Ovary (tissue), 9 donors: Measurements from ENCODE around the gene LDHAL6A. TPM values are rescaled to one million over a fixed set of nuclear protein-coding genes. Genes with fewer than 3 reads are reported as not detected.

Source experiments
- DNase-seq, 5 donors: peaks; one replicate each; pipeline ENCODE4 v3.0.0-alpha.2; 2019 to 2020
- H3K27ac ChIP-seq, 2 donors: fragments of 200-600 bp; one replicate each; pipeline versions ENCODE4 v1.5.1 to v1.8.0; 2019 to 2022
- H3K27me3 ChIP-seq: fragments of 200-600 bp; one replicate; pipeline ENCODE4 v1.8.0; 2022
- H3K36me3 ChIP-seq: fragments of 200-600 bp; sonication (generic); one replicate; pipeline ENCODE4 v1.5.1; 2019
- H3K4me1 ChIP-seq: one replicate; pipeline ENCODE4 v1.8.1; 2013; ENCODE audit warnings: mild to moderate bottlenecking, moderate library complexity; ENCODE audit not compliant: insufficient read depth
- H3K4me3 ChIP-seq: fragments of 200-600 bp; sonication (generic); one replicate; pipeline ENCODE4 v1.5.1; 2017
- H3K9me3 ChIP-seq, 2 donors: fragments of 200-600 bp in 1 of 2; sonication (generic) in 1 of 2; one replicate each; pipeline versions ENCODE4 v1.5.1 to v1.8.1; 2013 to 2019; ENCODE audit warnings: mild to moderate bottlenecking in 1 of 2, moderate library complexity in 1 of 2
- CTCF ChIP-seq, 3 donors: fragments of 450-650 bp in 2 of 3; fragments of 200-600 bp in 1 of 3; IDR thresholded peaks; one replicate each; pipeline versions ENCODE4 v1.5.1 to v1.8.0; 2016 to 2022; ENCODE audit warnings: antibody characterized with exemption in 3 of 3, mild to moderate bottlenecking in 1 of 3
- EP300 ChIP-seq: sonication (generic); formaldehyde crosslinking; IDR thresholded peaks from one replicate; pipeline ENCODE4 v1.6.1; 2017; ENCODE audit warnings: antibody characterized with exemption
- POLR2A ChIP-seq: fragments of 450-650 bp; IDR thresholded peaks from one replicate; pipeline ENCODE4 v1.6.1; 2017; ENCODE audit warnings: antibody characterized with exemption, mild to moderate bottlenecking, moderate library complexity
- WGBS, 3 donors: extraction: QIAGEN DNeasy Blood & Tissue Kit in 1 of 3; methylation state at CpG; one replicate each; pipeline versions ENCODE4 v1.1.5 to v1.1.7; 2013 to 2017; 5-methylcytosine and 5-hydroxymethylcytosine counted together
- intact Hi-C, 4 donors: fragments of 100-400 bp; cut with DNase I; formaldehyde crosslinking; loops; one replicate each; pipeline versions ENCODE4 v1.11.0 to v1.15.1; 2022 to 2023
- polyA plus RNA-seq, 2 donors: library from polyadenylated mRNA; stranded (reverse); fragments of 200-250 nt in 1 of 2; fragments of 350-450 nt in 1 of 2; fragmentation: Illumina TruSeq in 1 of 2; extraction: RNeasy Lipid Tissue Mini Kit (QIAGEN cat#74804) in 1 of 2; gene quantifications; one replicate each; pipeline ENCODE4 v1.2.3, GENCODE V29; 2013 to 2014
- total RNA-seq, 7 donors: library from RNA; depleted of rRNA in 2 of 7; stranded (reverse); fragments of >200 nt in 2 of 7; fragmentation: NEBNext Ultra II Directional in 3 of 7; extraction: Animal tissue kit (Norgen Biotek cat#: 25700) in 3 of 7; gene quantifications; one replicate each; pipeline versions ENCODE4 v1.1.0 to v1.2.4, GENCODE V29; 2016 to 2023
- donor health status: DM: no; HTN: no; CAD: no; lungs with moderate emphysema.
- donor health status: DM: no; HTN: no; CAD: no.
- donor health status: Bipolar disorder and iron deficiency.
- donor health status: DM: yes; HTN: yes; CAD: no.
- donor health status: DM: no; HTN: no; CAD: no.
- donor health status: DM: yes; HTN: yes; CAD: no.

Gene LDHAL6A
- total and polyA plus RNA-seq, 9 donors, result 0.32 to 1.2 (median 0.61) TPM; not detected in 4

DNA sequence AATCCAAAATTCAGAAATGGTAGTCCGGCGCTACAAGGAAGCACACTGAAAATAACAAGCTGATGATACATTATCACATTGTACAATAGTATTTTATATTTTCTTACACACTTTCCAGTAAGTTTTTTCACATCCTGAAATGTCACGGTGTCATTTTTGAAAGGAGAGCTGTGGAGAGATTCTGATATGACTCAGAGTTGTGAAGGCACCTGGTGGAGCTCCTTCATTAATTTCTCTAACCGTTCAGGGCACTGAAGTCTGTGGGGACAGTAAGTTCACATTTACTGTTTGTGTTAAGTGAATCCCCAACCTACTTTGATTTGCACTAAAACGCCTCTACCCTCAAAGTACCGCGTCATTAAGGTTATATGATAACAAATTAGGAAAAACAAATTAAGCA is 13.3 kb downstream of the LDHAL6A start:
- WGBS, 3 donors, result 88 to 91% (median 90%) methylated on average over 7 of the region's 7 CpGs
- intact Hi-C loops, result no loop called here
- TF ChIP-seq EP300 (no peak), CTCF (IDR thresholded peaks at IDR 0.05) (no peak), POLR2A (no peak)

DNA sequence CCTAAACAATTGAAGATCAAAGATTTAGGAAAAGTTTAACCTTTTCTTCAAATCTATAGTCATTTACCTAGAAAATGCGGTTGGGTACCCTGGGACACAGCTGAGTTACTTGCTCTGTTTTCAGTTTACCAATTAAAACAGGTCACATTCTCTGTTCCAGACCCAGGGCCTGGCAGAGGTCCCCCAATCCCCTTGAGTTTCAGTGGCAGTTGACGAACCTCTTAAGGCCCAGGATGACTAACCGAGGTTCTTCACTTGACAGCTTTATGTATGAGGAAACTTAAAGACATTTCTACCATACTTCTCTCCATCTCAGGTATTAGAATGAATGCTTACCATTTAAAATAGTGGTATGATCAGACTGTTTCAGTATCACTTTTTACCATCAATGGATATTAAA is 16.3 kb downstream of the LDHAL6A start:
- H3K27ac ChIP-seq, result no peak overlapping the region
- H3K9me3 ChIP-seq, result no peaks in the 10 kb centered on the region
- no peak for DNase-seq
- no peaks in the 10 kb centered on the region for H3K27me3 ChIP-seq
- WGBS, 3 donors, result 92 to 96% (median 95%) methylated on average over 3 of the region's 3 CpGs
- H3K36me3 ChIP-seq, result no peaks in the 10 kb centered on the region
- intact Hi-C loops, result no loop called here
- H3K4me1 ChIP-seq, result no peaks in the 10 kb centered on the region
- TF ChIP-seq EP300 (no peak), POLR2A (no peak), CTCF (IDR thresholded peaks at IDR 0.05) (no peak)
- no peak overlapping the region for H3K4me3 ChIP-seq

More for the DNA sequence above, 13.3 kb downstream of the LDHAL6A start:
- H3K9me3 ChIP-seq, result no peaks in the 10 kb centered on the region
- no peak overlapping the region for H3K4me3 ChIP-seq
- no peaks in the 10 kb centered on the region for H3K36me3 ChIP-seq
- no peak for DNase-seq
- no peaks in the 10 kb centered on the region for H3K4me1 ChIP-seq
- no peak overlapping the region for H3K27ac ChIP-seq
- no peaks in the 10 kb centered on the region for H3K27me3 ChIP-seq

GRCh38 chr11:18472587-18472986 is 16.9 kb downstream of the LDHAL6A start:
- no peaks in the 10 kb centered on the region for H3K9me3 ChIP-seq
- no peaks in the 10 kb centered on the region for H3K36me3 ChIP-seq
- H3K4me1 ChIP-seq, result no peaks in the 10 kb centered on the region
- intact Hi-C loops, result no loop called here
- no peaks in the 10 kb centered on the region for H3K27me3 ChIP-seq
- no peak for DNase-seq
- no peak for TF ChIP-seq CTCF (IDR thresholded peaks at IDR 0.05)
- TF ChIP-seq EP300, result no peak
- no peak for TF ChIP-seq POLR2A
- H3K4me3 ChIP-seq, result no peak overlapping the region
- H3K27ac ChIP-seq, result no peak overlapping the region

GRCh38 chr11:18479063-18479462 is 23.4 kb downstream of the LDHAL6A start:
- intact Hi-C loops, result no loop called here
- no peaks in the 10 kb centered on the region for H3K4me1 ChIP-seq
- H3K27ac ChIP-seq, result no peak overlapping the region
- no peak for TF ChIP-seq CTCF (IDR thresholded peaks at IDR 0.05)
- TF ChIP-seq POLR2A, result no peak
- TF ChIP-seq EP300, result no peak
- H3K27me3 ChIP-seq, result no peaks in the 10 kb centered on the region
- H3K4me3 ChIP-seq, result no peak overlapping the region
- DNase-seq, result no peak
- H3K36me3 ChIP-seq, result no peaks in the 10 kb centered on the region
- no peaks in the 10 kb centered on the region for H3K9me3 ChIP-seq
- WGBS, 3 donors, result 93 to 97% (median 95%) methylated on average over 4 of the region's 4 CpGs
